ENCODE results near the gene CD84.

GRCh38 chr1:160608514-160608913, 29.2 kb upstream of the CD84 start:
- TF ChIP-seq, protein P1, sequence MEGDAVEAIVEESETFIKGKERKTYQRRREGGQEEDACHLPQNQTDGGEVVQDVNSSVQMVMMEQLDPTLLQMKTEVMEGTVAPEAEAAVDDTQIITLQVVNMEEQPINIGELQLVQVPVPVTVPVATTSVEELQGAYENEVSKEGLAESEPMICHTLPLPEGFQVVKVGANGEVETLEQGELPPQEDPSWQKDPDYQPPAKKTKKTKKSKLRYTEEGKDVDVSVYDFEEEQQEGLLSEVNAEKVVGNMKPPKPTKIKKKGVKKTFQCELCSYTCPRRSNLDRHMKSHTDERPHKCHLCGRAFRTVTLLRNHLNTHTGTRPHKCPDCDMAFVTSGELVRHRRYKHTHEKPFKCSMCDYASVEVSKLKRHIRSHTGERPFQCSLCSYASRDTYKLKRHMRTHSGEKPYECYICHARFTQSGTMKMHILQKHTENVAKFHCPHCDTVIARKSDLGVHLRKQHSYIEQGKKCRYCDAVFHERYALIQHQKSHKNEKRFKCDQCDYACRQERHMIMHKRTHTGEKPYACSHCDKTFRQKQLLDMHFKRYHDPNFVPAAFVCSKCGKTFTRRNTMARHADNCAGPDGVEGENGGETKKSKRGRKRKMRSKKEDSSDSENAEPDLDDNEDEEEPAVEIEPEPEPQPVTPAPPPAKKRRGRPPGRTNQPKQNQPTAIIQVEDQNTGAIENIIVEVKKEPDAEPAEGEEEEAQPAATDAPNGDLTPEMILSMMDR (IDR thresholded peaks at IDR 0.05; ENCODE audit: insufficient read depth, low read length, poor library complexity, severe bottlenecking), result no peak
- TF ChIP-seq EZH2phosphoT487 (conservative IDR thresholded peaks at IDR 0.05; ENCODE audit: low read length), result no peak
